ENCODE results near the gene CCL15. TPM values are rescaled to one million over a fixed set of nuclear protein-coding genes. Genes with fewer than 3 reads are reported as not detected.

CCL15 gene
- not detected for total RNA-seq

- no peaks in the 10 kb centered on the region for H3K36me3 ChIP-seq
- no peak for TF ChIP-seq CTCF (IDR thresholded peaks at IDR 0.05)
- no peak for TF ChIP-seq POLR2A (IDR thresholded peaks at IDR 0.05)
- TF ChIP-seq POLR2AphosphoS5 (IDR thresholded peaks at IDR 0.05), result no peak
- no peak within 1 kb of the TSS for H3K4me3 ChIP-seq
- no peaks in the 10 kb centered on the region for H3K4me1 ChIP-seq
- no peak for DNase-seq (ENCODE audit: low spot score in 2 of 2)
- H3K27ac ChIP-seq, result no peak within 1 kb of the TSS
- no peaks in the 10 kb centered on the region for H3K27me3 ChIP-seq
- H3K9me3 ChIP-seq, result no peaks in the 10 kb centered on the region
- intact Hi-C loops (cut with DNase I; ENCODE audit: low total_unique reads), result no loop called here
Measured at GRCh38 chr17:36001110-36001771, at the start of gene CCL15. Gene CCL15, minus strand, starts transcription at chr17:36001553. Its CDS starts 61 bp downstream, at chr17:36001492.

GRCh38 chr17:36049643-36050042 is 48.3 kb upstream of the CCL15 start:
- no peak for TF ChIP-seq POLR2AphosphoS5 (IDR thresholded peaks at IDR 0.05)
- TF ChIP-seq CTCF (IDR thresholded peaks at IDR 0.05), result no peak
- no peak for TF ChIP-seq POLR2A (IDR thresholded peaks at IDR 0.05)
- intact Hi-C loops (cut with DNase I; ENCODE audit: low total_unique reads), result no loop called here
- Histone ChIP-seq H3K36me3 (no peaks in the 10 kb centered on the region), H3K27ac (no peak overlapping the region), H3K4me1 (no peaks in the 10 kb centered on the region), H3K9me3 (peaks cover 9 to 26% of the 10 kb centered on the region in 2 donors), H3K4me3 (no peak overlapping the region), H3K27me3 (peaks cover 0 to 3% of the 10 kb centered on the region in 2 donors)
- DNase-seq (ENCODE audit: low spot score in 2 of 2), result no peak

GRCh38 chr17:36048066-36048465 is 46.7 kb upstream of the CCL15 start:
- intact Hi-C loops (cut with DNase I; ENCODE audit: low total_unique reads), result no loop called here
- no peaks in the 10 kb centered on the region for H3K4me1 ChIP-seq
- peaks cover 0 to 3% of the 10 kb centered on the region in 2 donors for H3K27me3 ChIP-seq
- H3K9me3 ChIP-seq, result peaks cover 9 to 26% of the 10 kb centered on the region in 2 donors
- no peak for TF ChIP-seq CTCF (IDR thresholded peaks at IDR 0.05)
- TF ChIP-seq POLR2A (IDR thresholded peaks at IDR 0.05), result no peak
- TF ChIP-seq POLR2AphosphoS5 (IDR thresholded peaks at IDR 0.05), result no peak
- no peak for DNase-seq (ENCODE audit: low spot score in 2 of 2)
- H3K27ac ChIP-seq, result no peak overlapping the region
- no peaks in the 10 kb centered on the region for H3K36me3 ChIP-seq
- no peak overlapping the region for H3K4me3 ChIP-seq

GRCh38 chr17:36036235-36036634 is 34.9 kb upstream of the CCL15 start:
- Histone ChIP-seq H3K9me3 (no peaks in the 10 kb centered on the region), H3K36me3 (no peaks in the 10 kb centered on the region), H3K4me3 (no peak overlapping the region), H3K27ac (no peak overlapping the region), H3K27me3 (no peaks in the 10 kb centered on the region), H3K4me1 (no peaks in the 10 kb centered on the region)
- intact Hi-C loops (cut with DNase I; ENCODE audit: low total_unique reads), result no loop called here
- DNase-seq (ENCODE audit: low spot score in 2 of 2), result no peak
- TF ChIP-seq POLR2AphosphoS5 (IDR thresholded peaks at IDR 0.05), result no peak
- TF ChIP-seq CTCF (IDR thresholded peaks at IDR 0.05), result no peak

GRCh38 chr17:36034127-36034526 is 32.8 kb upstream of the CCL15 start:
- no peak for DNase-seq (ENCODE audit: low spot score in 2 of 2)
- no peaks in the 10 kb centered on the region for H3K27me3 ChIP-seq
- no peak overlapping the region for H3K27ac ChIP-seq
- no peaks in the 10 kb centered on the region for H3K9me3 ChIP-seq
- H3K4me1 ChIP-seq, result no peaks in the 10 kb centered on the region
- H3K4me3 ChIP-seq, result no peak overlapping the region
- TF ChIP-seq POLR2AphosphoS5 (IDR thresholded peaks at IDR 0.05) (no peak), POLR2A (IDR thresholded peaks at IDR 0.05) (no peak), CTCF (IDR thresholded peaks at IDR 0.05) (no peak)
- H3K36me3 ChIP-seq, result no peaks in the 10 kb centered on the region
- intact Hi-C loops (cut with DNase I; ENCODE audit: low total_unique reads), result no loop called here

Data from breast epithelium (tissue), 4 donors.